Measurements from ENCODE around the gene MOB3A.

GRCh38 chr19:2108251-2109016, 12.3 kb upstream of the MOB3A start:
- TF ChIP-seq CTCF (IDR thresholded peaks at IDR 0.05; ENCODE audit: low read depth, low read length, missing input control) (no peak), MAX (IDR thresholded peaks at IDR 0.05) (no peak), GABPA (IDR thresholded peaks at IDR 0.05 in 1 of 2, conservative IDR thresholded peaks at IDR 0.05 in 1 of 2) (no peak), RAD21 (IDR thresholded peaks at IDR 0.05) (no peak), SP1 (IDR thresholded peaks at IDR 0.05) (no peak), REST (IDR thresholded peaks at IDR 0.05) (no peak)
